DMS153 (cell line): ENCODE data around the gene CCL11.
"Not testable (repeated sequence)": the region's sequence is repeated elsewhere in the genome, so short reads cannot be mapped to it uniquely, and the experiment has no call there.

Source experiments
- DNase-seq: peaks from one replicate; lab custom pipeline; 2025; lab: John Stamatoyannopoulos, UW

Gene CCL11

GRCh38 chr17:34307110-34307509, 21.6 kb downstream of the CCL11 start:
- no peak for DNase-seq

DNA sequence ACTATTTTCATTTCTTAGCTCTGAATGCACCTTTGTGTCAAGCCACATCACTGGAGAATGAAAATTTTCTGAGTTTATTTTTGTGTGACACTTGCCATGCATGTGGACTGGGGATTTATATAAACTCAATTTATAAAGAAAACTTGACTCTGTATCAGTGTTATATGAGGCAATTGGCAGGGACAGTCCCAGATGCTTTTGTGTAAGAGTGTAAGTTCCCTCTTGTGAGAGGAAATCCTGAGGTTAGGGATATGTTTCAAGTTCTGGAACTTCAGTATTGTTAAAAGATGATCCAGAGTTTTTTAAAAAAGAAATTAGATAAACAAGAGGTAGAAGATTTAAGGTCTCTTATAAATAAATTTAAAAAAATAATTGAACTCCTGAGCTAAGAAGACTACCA, 22.8 kb downstream of the CCL11 start:
- DNase-seq = no peak

DNA sequence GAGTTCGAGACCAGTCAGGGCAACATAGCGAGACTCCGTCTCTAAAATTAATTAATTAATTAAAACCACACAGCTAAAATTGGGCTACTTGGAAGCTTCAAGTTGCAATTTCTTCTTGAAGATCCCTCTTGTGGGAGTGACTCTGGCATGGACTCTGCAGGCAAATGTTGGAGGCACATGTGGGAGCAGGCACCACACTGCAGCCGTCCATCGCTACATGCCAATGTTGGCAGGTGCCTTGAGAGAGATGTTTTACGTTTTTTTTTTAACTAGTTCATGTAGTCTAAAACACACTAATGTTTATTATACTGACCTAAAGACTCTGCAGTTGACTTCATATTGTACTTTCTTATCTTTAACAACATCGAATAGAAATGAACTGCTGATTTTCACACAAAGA, 25.7 kb downstream of the CCL11 start:
- no peak for DNase-seq

DNA sequence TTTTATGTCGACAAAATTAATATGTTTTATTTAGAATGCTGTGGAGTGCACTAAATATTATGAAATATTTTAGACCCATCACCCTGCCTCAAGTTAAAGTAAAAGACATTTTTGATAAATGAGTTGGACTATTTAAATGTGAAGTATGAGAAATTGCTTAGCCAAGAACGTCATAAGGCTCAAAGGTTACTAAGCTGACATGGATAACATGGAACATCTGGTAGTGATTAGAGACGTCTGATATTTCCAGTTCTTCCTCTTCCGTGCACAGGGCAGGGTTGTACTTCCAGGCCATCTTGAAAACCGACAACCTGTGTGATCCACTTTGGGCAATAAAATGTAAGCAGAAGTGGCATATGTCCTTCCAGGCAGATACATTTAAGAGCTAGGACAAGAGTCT, 26.5 kb downstream of the CCL11 start:
- DNase-seq = no peak

DNA sequence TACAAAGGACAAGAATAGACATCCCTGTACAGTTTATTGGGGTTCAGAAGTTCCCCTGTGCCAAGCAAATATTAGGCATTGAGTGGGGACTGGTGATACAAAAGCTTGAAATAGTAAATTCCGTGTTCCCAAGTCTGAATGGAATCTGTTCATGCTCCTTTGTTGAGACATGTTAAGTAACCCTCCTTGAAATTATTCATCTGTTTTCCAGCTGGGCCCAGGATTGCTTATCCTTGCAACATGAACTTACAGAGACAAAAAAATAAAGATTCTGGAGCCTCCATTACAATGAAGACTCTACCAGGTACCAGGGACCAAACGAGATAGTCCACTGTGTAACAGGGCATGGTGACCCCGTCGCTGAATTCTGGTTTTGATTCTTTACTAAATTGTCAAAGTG, 27.6 kb downstream of the CCL11 start:
- no peak for DNase-seq

GRCh38 chr17:34314279-34314678, 28.7 kb downstream of the CCL11 start:
- no peak for DNase-seq

DNA sequence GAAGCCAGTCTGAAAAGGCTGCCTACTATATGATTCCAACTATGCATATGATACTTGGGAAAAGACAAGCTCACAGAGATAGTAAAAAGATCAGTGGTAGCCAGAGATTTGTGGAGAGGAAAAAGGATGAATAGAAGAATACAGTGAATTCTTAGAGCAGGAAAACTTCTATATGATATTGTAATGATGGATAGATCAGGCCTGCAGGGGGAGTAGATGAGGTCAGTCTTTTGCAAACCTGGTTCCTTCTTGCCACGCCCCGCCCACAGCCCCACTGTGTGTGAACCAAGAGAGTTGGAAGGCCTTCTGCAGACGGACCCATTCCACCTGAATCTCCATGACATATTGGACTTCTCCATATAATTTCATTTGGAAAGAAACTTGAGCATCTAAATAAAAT, 32.9 kb downstream of the CCL11 start:
- DNase-seq = no peak

DNA sequence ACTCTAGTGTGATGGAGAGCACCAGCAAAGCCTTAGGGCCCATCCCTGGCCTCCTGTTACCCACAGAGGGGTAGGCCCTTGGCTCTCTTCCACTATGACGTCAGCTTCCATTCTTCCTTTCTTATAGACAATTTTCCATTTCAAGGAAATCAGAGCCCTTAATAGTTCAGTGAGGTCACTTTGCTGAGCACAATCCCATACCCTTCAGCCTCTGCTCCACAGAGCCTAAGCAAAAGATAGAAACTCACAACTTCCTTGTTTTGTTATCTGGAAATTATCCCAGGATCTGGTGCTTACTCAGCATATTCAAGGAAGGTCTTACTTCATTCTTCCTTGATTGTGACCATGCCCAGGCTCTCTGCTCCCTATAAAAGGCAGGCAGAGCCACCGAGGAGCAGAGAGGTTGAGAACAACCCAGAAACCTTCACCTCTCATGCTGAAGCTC, 33.5 kb downstream of the CCL11 start, which contains the start of gene CCL8:
Gene CCL8 (plus strand): TSS at position 397 of the 445 bp plus-strand sequence. CDS start 67 bp downstream, outside the sequence.
- DNase-seq = no peak

GRCh38 chr17:34321964-34322363, 36.4 kb downstream of the CCL11 start:
- no peak for DNase-seq

DNA sequence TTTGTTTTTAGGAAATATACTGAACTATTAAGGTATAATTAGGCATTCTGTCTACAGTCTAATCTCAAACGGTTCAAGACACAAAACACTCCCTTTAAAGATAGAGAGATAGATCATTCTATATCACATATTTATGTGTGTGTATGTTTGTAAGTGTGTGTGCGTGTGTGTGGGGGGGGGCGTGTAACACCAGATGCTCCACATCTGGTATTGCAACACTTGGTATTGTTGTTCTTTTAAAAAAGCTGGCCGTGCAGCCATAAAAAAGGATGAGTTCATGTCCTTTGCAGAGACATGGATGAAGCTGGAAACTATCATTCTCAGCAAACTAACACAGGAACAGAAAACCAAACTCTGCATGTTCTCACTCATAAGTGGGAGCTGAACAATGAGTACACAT, 42.0 kb downstream of the CCL11 start:
- not testable (repeated sequence) for DNase-seq

DNA sequence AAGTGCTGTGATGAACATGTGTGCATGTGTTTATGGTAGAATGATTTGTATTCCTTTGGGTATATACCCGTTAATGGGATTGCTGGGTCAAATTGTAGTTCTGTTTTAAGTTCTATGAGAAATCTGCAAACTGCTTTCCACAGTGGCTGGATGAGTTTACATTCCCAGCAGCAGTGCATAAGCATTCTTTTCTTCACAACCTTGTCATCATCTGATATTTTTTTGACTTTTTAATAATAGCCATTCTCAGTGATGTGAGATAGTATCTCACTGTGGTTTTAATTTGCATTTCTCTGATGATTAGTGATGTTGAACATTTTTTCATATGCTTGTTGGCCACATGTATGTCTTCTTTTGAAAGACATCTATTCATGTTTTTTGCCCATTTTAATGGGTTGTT, 52.2 kb downstream of the CCL11 start:
- no peak for DNase-seq
